DOHH2 (cell line): ENCODE data around the gene PTGIS.

Experiments used
- H3F3A ChIP-seq: fragments of 200-600 bp; sonication (generic), shearing (Covaris generic); 2 replicates; pipeline ENCODE4 v1.6.0; 2016; ENCODE audit warnings: antibody characterized with exemption, mild to moderate bottlenecking; ENCODE audit not compliant: control insufficient read depth, insufficient read depth
- H3K27ac ChIP-seq: fragments of 200-600 bp; sonication (generic); 2 replicates; pipeline ENCODE4 v1.5.1; 2014; ENCODE audit warnings: low read depth, mild to moderate bottlenecking, low read length, moderate library complexity
- H3K27me3 ChIP-seq: fragments of 200-600 bp; sonication (generic); 2 replicates; pipeline ENCODE4 v1.6.1; 2014; ENCODE audit warnings: mild to moderate bottlenecking, low read length, mixed read lengths; ENCODE audit not compliant: control insufficient read depth
- H3K36me3 ChIP-seq: fragments of 200-600 bp; sonication (generic); 2 replicates; pipeline ENCODE4 v1.6.1; 2014; ENCODE audit warnings: mild to moderate bottlenecking, low read length, moderate library complexity, mixed read lengths; ENCODE audit not compliant: control insufficient read depth
- H3K4me1 ChIP-seq: fragments of 200-600 bp; sonication (generic); 2 replicates; pipeline ENCODE4 v1.6.1; 2014; ENCODE audit warnings: mild to moderate bottlenecking, low read length, mixed read lengths; ENCODE audit not compliant: control insufficient read depth
- H3K4me2 ChIP-seq: fragments of 200-600 bp; sonication (generic); 2 replicates; pipeline ENCODE4 v1.6.0; 2014; ENCODE audit warnings: mild to moderate bottlenecking, low read length, moderate library complexity
- H3K4me3 ChIP-seq: fragments of 200-600 bp; sonication (generic); 2 replicates; pipeline ENCODE4 v1.5.1; 2014; ENCODE audit warnings: mild to moderate bottlenecking, low read length, mixed read lengths
- H3K79me2 ChIP-seq: fragments of 200-600 bp; sonication (generic); 2 replicates; pipeline ENCODE4 v1.6.1; 2014; ENCODE audit warnings: mild to moderate bottlenecking, low read length, mixed read lengths; ENCODE audit not compliant: control insufficient read depth
- H3K9me2 ChIP-seq: fragments of 200-600 bp; sonication (generic); replicated peaks from 2 replicates; pipeline ENCODE4 v1.6.1; 2014; ENCODE audit warnings: mild to moderate bottlenecking, low read length, mixed read lengths; ENCODE audit not compliant: control insufficient read depth
- H3K9me3 ChIP-seq: fragments of 200-600 bp; sonication (generic); 2 replicates; pipeline ENCODE4 v1.6.1; 2014; ENCODE audit warnings: antibody characterized with exemption, low read length, mixed read lengths; ENCODE audit not compliant: control insufficient read depth, insufficient read depth
- H4K20me1 ChIP-seq: fragments of 200-600 bp; sonication (generic); 2 replicates; pipeline ENCODE4 v1.6.0; 2014; ENCODE audit warnings: low read depth, mild to moderate bottlenecking, antibody characterized with exemption, low read length, moderate library complexity; ENCODE audit not compliant: control insufficient read depth, insufficient read depth
- CTCF ChIP-seq: fragments of 200-600 bp; sonication (generic); IDR thresholded peaks from one replicate; pipeline ENCODE4 v1.5.1; 2014; ENCODE audit warnings: antibody characterized with exemption, mild to moderate bottlenecking, low read depth, low read length; ENCODE audit not compliant: poor library complexity, severe bottlenecking
- EZH2phosphoT487 ChIP-seq: fragments of 200-600 bp; sonication (generic); IDR thresholded peaks from 2 replicates; pipeline ENCODE4 v1.6.1; 2017; ENCODE audit warnings: borderline replicate concordance, mild to moderate bottlenecking, antibody characterized with exemption, low read length, moderate library complexity, mixed read lengths

PTGIS gene

GRCh38 chr20:49459684-49460083, 108.3 kb downstream of the PTGIS start:
- Histone ChIP-seq H4K20me1 (no peaks in the 10 kb centered on the region), H3K9me3 (no peaks in the 10 kb centered on the region), H3K79me2 (no peaks in the 10 kb centered on the region), H3K36me3 (no peaks in the 10 kb centered on the region), H3K4me3 (no peak overlapping the region), H3K4me2 (no peak overlapping the region), H3K27me3 (peaks cover 20% of the 10 kb centered on the region), H3K9me2 (no peaks in the 10 kb centered on the region), H3K4me1 (no peaks in the 10 kb centered on the region), H3F3A (no peaks in the 10 kb centered on the region), H3K27ac (no peak overlapping the region)
- no peak for TF ChIP-seq EZH2phosphoT487
- TF ChIP-seq CTCF = no peak

- Histone ChIP-seq H3K9me3 (no peaks in the 10 kb centered on the region), H3K4me2 (no peak overlapping the region), H3K9me2 (no peaks in the 10 kb centered on the region), H3K36me3 (no peaks in the 10 kb centered on the region), H3K79me2 (no peaks in the 10 kb centered on the region), H3K4me1 (no peaks in the 10 kb centered on the region), H3F3A (no peaks in the 10 kb centered on the region), H3K4me3 (no peak overlapping the region), H4K20me1 (no peaks in the 10 kb centered on the region), H3K27me3 (peaks cover 20% of the 10 kb centered on the region), H3K27ac (no peak overlapping the region)
- TF ChIP-seq CTCF (no peak), EZH2phosphoT487 (no peak)
These were observed 110.5 kb downstream of the PTGIS start for GRCh38 chr20:49457444-49457843.

- Histone ChIP-seq H3K9me3 (no peaks in the 10 kb centered on the region), H3F3A (no peaks in the 10 kb centered on the region), H3K4me2 (no peak overlapping the region), H3K36me3 (no peaks in the 10 kb centered on the region), H3K27me3 (peaks cover 20% of the 10 kb centered on the region), H3K4me1 (no peaks in the 10 kb centered on the region), H3K27ac (no peak overlapping the region), H4K20me1 (no peaks in the 10 kb centered on the region), H3K9me2 (no peaks in the 10 kb centered on the region), H3K4me3 (no peak overlapping the region), H3K79me2 (no peaks in the 10 kb centered on the region)
- no peak for TF ChIP-seq EZH2phosphoT487
- TF ChIP-seq CTCF = no peak
These were observed 111.3 kb downstream of the PTGIS start for GRCh38 chr20:49456646-49457045.

GRCh38 chr20:49455691-49456090, 112.2 kb downstream of the PTGIS start:
- H3K4me1 ChIP-seq = no peaks in the 10 kb centered on the region

More at GRCh38 chr20:49455691-49456090, 112.2 kb downstream of the PTGIS start:
- Histone ChIP-seq H3K27ac (no peak overlapping the region), H4K20me1 (no peaks in the 10 kb centered on the region), H3K9me3 (no peaks in the 10 kb centered on the region), H3K9me2 (no peaks in the 10 kb centered on the region), H3K36me3 (no peaks in the 10 kb centered on the region), H3K4me3 (no peak overlapping the region), H3K4me2 (no peak overlapping the region), H3K79me2 (no peaks in the 10 kb centered on the region), H3F3A (no peaks in the 10 kb centered on the region), H3K27me3 (peaks cover 16% of the 10 kb centered on the region)
- TF ChIP-seq CTCF = no peak
- TF ChIP-seq EZH2phosphoT487 = no peak
